Stimulated activated CD4-positive, alpha-beta T cell treated with anti-CD3 and anti-CD28 coated beads, Interleukin-4, amount 100 ng/mL, for 4 hours (primary cell): Measurements from ENCODE around the gene KLHL6.
"Not testable (repeated sequence)": the region's sequence is repeated elsewhere in the genome, so short reads cannot be mapped to it uniquely, and the experiment has no call there.

Experiments
- DNase-seq, 2 experiments: peaks; one replicate each; pipeline ENCODE4 v3.0.0-alpha.2; 2020

The KLHL6 gene

DNA sequence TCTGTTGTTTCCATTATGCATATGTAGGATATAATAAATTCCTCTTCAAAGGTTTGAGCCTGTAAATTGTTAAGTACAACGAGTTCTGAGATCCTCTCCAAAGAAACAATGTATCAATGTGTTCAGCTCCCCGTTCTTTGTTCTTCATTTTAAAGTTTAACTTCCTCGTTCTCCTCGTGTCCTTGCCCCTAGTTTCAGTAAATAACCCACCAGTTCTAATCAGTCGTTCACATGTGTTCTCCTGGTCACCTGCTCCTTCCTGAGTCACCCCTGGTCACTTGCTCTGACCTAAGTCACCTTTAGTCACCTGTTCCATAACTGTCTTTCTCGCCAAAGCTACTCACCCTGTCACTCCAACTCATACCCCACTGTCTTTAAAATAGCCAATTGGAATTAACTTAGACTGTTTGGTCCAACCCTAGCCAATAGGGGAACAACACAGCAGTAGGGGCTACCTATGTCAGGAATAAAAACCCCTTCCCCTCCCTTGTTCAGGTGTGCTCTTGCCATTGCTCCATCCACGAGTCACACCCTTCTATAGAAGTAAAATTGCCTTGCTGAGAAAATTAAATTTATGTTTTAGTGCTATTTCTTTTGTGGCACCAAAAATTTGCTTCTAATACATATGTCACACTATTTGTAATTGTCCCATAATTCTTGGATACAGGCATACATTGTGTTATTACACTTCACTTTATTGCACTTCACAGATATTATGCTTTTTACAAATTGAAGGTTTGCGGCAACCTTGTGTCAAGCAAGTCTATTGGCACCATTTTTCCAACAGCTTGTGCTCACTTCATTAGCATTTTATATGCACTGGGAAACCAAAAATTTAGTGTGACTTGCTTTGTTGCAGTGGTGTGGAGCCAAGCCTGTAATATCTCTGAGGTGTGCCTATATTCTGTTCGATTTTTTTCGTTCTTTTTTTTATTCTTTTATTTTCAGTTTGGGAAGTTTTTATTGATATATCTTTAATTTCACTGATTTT is 111.8 kb downstream of the KLHL6 start:
- no peak for DNase-seq

GRCh38 chr3:183442994-183443393 is 112.5 kb downstream of the KLHL6 start:
- DNase-seq: no peak

DNA sequence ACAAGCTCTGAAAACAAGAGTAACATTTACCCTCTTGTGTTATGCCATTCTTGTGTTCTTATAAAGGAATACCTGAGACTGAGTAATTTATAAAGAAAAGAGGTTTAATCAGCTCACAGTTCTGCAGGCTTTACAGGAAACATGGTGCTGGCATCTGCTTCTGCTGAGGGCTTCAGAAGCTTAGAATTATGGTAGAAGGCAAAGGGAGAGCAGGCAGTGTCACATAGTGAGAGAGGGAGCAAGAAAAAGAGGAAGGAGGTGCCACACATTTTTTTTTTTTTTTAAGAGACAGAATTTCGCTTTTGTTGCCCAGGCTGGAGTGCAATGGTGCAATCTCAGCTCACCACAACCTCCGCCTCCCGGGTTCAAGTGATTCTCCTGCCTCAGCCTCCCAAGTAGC is 115.0 kb downstream of the KLHL6 start:
- not testable (repeated sequence) for DNase-seq

- no peak for DNase-seq
These were observed 116.0 kb downstream of the KLHL6 start for GRCh38 chr3:183439515-183439914.

DNA sequence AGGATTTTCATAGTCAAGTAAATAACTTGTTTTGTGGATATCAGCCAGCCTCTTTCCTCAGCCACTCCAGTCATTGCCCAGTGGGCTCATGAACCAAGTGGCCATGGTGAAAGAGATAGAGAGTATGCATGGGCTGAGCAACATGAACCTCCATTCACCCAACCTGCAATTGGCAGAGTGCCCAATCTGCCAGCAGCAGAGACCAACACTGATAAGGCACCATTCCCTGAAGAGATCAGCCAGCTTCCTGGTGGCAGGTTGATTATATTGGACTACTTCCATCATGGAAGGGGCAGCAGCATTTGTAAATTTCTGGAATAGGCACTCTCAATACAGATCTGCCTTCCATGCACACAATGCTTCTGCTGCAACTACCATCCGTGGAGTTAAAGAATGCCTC is 116.8 kb downstream of the KLHL6 start:
- DNase-seq: no peak

DNA sequence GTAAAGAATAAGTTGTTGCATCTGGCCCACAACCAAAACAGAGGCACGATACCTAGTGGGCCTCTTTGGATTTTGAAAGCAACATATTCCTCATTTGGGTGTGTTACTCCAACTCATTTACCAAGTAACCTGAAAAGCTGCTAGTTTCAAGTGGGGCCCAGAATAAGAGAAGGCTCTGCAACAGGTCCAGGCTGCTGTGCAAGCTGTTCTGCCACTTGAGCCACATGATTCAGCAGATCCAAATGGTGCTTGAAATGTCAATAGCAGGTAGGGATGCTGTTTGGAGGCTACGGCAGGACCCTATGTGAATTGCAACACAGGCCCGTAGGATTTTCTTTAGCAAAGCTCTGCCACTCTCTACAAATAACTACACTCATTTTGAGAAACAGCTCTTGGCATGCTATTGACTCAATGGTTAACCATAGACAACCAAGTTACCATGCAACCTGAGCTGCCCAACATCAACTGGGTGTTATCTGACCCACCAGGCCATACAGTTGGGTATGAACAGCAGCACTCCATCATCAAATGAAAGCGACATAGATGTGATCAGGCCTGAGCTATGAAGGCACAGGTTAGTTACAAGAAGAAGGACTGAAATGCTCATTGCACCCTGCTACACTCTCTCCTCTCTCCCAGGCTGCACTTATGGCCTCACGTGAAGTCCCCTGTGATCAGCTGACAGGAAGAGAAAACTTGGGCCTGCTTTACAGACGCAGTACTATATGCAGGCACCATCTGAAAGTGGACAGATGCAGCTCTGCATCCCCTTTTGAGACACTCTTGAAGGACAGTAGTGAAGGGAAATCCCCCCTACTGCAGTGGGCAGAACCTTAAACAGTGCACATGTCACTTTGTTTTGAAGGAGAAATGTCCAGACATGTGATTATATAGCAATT is 117.6 kb downstream of the KLHL6 start:
- no peak for DNase-seq
